Uterus (tissue), 2 donors: ENCODE results near the gene UBXN2A.
"Not testable (repeated sequence)": the region's sequence is repeated elsewhere in the genome, so short reads cannot be mapped to it uniquely, and the experiment has no call there.

ENCODE experiments used
- POLR2A ChIP-seq, 2 donors: fragments of 450-650 bp; IDR thresholded peaks; one replicate each; pipeline ENCODE4 v1.6.1; 2016; ENCODE audit warnings: antibody characterized with exemption in 2 of 2, mild to moderate bottlenecking in 1 of 2, moderate library complexity in 1 of 2
- TF ChIP-seq, protein P1 (sequence below), 4 experiments: fragments of 200-600 bp in 2 of 4; fragments of 450-650 bp in 2 of 4; sonication (generic) in 2 of 4; IDR thresholded peaks; one replicate each; pipeline ENCODE4 v1.5.1; 2016 to 2019; ENCODE audit warnings: antibody characterized with exemption in 4 of 4, mild to moderate bottlenecking in 2 of 4, moderate library complexity in 1 of 4

DNA sequence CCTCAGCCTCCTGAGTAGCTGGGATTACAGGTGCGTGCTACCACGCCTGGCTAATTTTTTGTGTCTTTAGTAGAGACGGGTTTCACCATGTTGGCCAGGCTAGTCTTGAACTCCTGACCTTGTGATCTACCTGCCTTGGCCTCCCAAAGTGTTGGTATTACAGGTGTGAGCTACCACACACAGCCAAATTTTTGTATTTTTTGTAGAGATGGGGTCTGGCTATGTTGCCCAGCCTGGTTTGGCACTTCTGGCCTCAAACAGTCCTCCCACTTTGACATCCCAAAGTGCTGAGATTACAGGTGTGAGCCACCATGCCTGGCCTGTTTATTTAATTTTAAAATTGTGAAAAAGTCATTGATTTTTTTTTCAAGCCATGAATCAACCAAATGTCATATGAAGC is 12.3 kb downstream of the UBXN2A start:
- TF ChIP-seq, protein P1, sequence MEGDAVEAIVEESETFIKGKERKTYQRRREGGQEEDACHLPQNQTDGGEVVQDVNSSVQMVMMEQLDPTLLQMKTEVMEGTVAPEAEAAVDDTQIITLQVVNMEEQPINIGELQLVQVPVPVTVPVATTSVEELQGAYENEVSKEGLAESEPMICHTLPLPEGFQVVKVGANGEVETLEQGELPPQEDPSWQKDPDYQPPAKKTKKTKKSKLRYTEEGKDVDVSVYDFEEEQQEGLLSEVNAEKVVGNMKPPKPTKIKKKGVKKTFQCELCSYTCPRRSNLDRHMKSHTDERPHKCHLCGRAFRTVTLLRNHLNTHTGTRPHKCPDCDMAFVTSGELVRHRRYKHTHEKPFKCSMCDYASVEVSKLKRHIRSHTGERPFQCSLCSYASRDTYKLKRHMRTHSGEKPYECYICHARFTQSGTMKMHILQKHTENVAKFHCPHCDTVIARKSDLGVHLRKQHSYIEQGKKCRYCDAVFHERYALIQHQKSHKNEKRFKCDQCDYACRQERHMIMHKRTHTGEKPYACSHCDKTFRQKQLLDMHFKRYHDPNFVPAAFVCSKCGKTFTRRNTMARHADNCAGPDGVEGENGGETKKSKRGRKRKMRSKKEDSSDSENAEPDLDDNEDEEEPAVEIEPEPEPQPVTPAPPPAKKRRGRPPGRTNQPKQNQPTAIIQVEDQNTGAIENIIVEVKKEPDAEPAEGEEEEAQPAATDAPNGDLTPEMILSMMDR (IDR thresholded peaks at IDR 0.05): not testable (repeated sequence)
- not testable (repeated sequence) for TF ChIP-seq POLR2A (IDR thresholded peaks at IDR 0.05)
